Stomach (tissue), 4 donors: ENCODE measurements around the gene PRKG1.

Source experiments
- EP300 ChIP-seq: sonication (generic); formaldehyde crosslinking; IDR thresholded peaks from one replicate; pipeline ENCODE4 v1.6.1; 2017; ENCODE audit warnings: antibody characterized with exemption
- POLR2A ChIP-seq, 4 donors: fragments of 450-650 bp; IDR thresholded peaks; one replicate each; pipeline ENCODE4 v1.6.1; 2016; ENCODE audit warnings: antibody characterized with exemption in 4 of 4, control low read depth in 2 of 4, mild to moderate bottlenecking in 1 of 4, moderate library complexity in 1 of 4
- TF ChIP-seq, protein P1 (sequence below), 7 experiments: fragments of 450-650 bp in 4 of 7; fragments of 200-600 bp in 3 of 7; sonication (generic) in 3 of 7; IDR thresholded peaks; one replicate each; pipeline ENCODE4 v1.5.1; 2016 to 2019; ENCODE audit warnings: antibody characterized with exemption in 7 of 7, control low read depth in 2 of 7, mild to moderate bottlenecking in 1 of 7

DNA sequence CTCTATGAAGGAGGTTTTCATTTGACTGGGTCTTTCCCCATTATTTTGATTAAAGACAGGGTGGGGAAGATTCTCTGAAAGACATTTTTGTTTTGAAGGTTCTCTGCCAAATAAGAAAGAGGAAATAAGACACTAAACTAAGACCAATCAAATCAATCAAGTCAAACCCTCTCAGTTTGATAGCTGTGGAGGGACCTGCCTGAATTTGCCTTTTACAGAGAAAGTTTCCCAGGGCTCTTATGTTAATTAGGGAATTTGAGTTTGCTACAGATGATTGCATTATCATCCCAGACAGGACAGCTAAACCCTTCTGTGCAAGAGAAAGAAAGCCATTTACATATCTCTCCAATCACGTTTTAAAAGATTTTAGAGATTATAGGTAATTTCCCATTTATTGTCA is 545.1 kb downstream of the PRKG1 start:
- TF ChIP-seq, protein P1, sequence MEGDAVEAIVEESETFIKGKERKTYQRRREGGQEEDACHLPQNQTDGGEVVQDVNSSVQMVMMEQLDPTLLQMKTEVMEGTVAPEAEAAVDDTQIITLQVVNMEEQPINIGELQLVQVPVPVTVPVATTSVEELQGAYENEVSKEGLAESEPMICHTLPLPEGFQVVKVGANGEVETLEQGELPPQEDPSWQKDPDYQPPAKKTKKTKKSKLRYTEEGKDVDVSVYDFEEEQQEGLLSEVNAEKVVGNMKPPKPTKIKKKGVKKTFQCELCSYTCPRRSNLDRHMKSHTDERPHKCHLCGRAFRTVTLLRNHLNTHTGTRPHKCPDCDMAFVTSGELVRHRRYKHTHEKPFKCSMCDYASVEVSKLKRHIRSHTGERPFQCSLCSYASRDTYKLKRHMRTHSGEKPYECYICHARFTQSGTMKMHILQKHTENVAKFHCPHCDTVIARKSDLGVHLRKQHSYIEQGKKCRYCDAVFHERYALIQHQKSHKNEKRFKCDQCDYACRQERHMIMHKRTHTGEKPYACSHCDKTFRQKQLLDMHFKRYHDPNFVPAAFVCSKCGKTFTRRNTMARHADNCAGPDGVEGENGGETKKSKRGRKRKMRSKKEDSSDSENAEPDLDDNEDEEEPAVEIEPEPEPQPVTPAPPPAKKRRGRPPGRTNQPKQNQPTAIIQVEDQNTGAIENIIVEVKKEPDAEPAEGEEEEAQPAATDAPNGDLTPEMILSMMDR (IDR thresholded peaks at IDR 0.05): no peak
- TF ChIP-seq POLR2A (IDR thresholded peaks at IDR 0.05) (no peak), EP300 (no peak)
